SK-N-SH (cell line): ENCODE data around the gene OR7G3. TPM values are rescaled to one million over a fixed set of nuclear protein-coding genes. Genes with fewer than 3 reads are reported as not detected.
A peak's percentile ranks its signal among the peaks of the same experiment; 100 is the strongest.

ENCODE experiments used
- CTCF ChIA-PET: fragments of 300-600, 350-600 bp; formaldehyde crosslinking; extraction: SDS; loops from one replicate; lab custom pipeline; 2021; lab: Yijun Ruan, JAX
- POLR2A ChIA-PET: fragments of 350-600 bp; sonication (Branson Sonifier 250); formaldehyde crosslinking; extraction: SDS; loops from one replicate; lab custom pipeline; 2020; ENCODE audit warnings: antibody characterized with exemption, inconsistent platforms; lab: Yijun Ruan, JAX
- DNase-seq: peaks from one replicate; pipeline ENCODE4 v3.0.0; 2012
- H2AFZ ChIP-seq: fragments of 200-600 bp; sonication (generic); 2 replicates; pipeline ENCODE4 v1.8.1; 2016; ENCODE audit warnings: antibody characterized with exemption, mild to moderate bottlenecking, low read depth
- H3F3A ChIP-seq: fragments of 200-600 bp; sonication (generic); replicated peaks from 2 replicates; pipeline ENCODE3; 2016; ENCODE audit warnings: antibody characterized with exemption, mild to moderate bottlenecking; ENCODE audit not compliant: insufficient read depth
- H3K27ac ChIP-seq, 2 experiments: fragments of 200-500 bp in 1 of 2; fragments of 200-600 bp in 1 of 2; sonication (Bioruptor generic) in 1 of 2; sonication (generic), shearing (Covaris generic) in 1 of 2; 2 replicates each; pipeline versions ENCODE4 v1.5.1 to v1.6.1; 2014 to 2016; ENCODE audit warnings: low read depth in 2 of 2, inconsistent platforms in 1 of 2, low read length in 1 of 2, mild to moderate bottlenecking in 1 of 2, mixed read lengths in 1 of 2
- H3K27me3 ChIP-seq: fragments of 200-600 bp; sonication (generic), shearing (Covaris generic); 2 replicates; pipeline ENCODE4 v1.6.1; 2016; ENCODE audit warnings: mixed run types; ENCODE audit not compliant: insufficient read depth
- H3K36me3 ChIP-seq, 2 experiments: fragments of 200-500 bp in 1 of 2; fragments of 200-600 bp in 1 of 2; sonication (Bioruptor generic) in 1 of 2; sonication (generic) in 1 of 2; replicated peaks in 1 of 2; 2 replicates each; pipeline versions ENCODE3 to v1.5.1; 2014 to 2016; ENCODE audit warnings: low read length in 1 of 2, mild to moderate bottlenecking in 1 of 2; ENCODE audit not compliant: insufficient read depth in 2 of 2, control insufficient read depth in 1 of 2
- H3K4me1 ChIP-seq, 2 experiments: fragments of 200-500 bp in 1 of 2; fragments of 200-600 bp in 1 of 2; sonication (Bioruptor generic) in 1 of 2; sonication (generic), shearing (Covaris generic) in 1 of 2; 2 replicates each; pipeline versions ENCODE4 v1.5.1 to v1.6.1; 2014 to 2016; ENCODE audit warnings: low read depth in 1 of 2, low read length in 1 of 2, mixed run types in 1 of 2; ENCODE audit not compliant: insufficient read depth in 2 of 2, control insufficient read depth in 1 of 2
- H3K4me2 ChIP-seq: fragments of 200-600 bp; sonication (generic), shearing (Covaris generic); 2 replicates; pipeline ENCODE4 v1.6.1; 2017; ENCODE audit warnings: mixed run types
- H3K4me3 ChIP-seq, 2 experiments: fragments of 200-500 bp in 1 of 2; fragments of 200-600 bp in 1 of 2; sonication (Bioruptor generic) in 1 of 2; sonication (generic), shearing (Covaris generic) in 1 of 2; 2 replicates each; pipeline versions ENCODE4 v1.5.1 to v1.8.1; 2014 to 2016; ENCODE audit warnings: low read depth in 2 of 2, inconsistent platforms in 1 of 2, low read length in 1 of 2, mild to moderate bottlenecking in 1 of 2, mixed read lengths in 1 of 2, moderate library complexity in 1 of 2
- H3K79me2 ChIP-seq: fragments of 200-600 bp; sonication (generic); 2 replicates; pipeline ENCODE4 v1.8.1; 2017; ENCODE audit warnings: mild to moderate bottlenecking; ENCODE audit not compliant: insufficient read depth
- H3K9ac ChIP-seq: fragments of 200-600 bp; sonication (generic); 2 replicates; pipeline ENCODE4 v1.6.1; 2017; ENCODE audit warnings: mixed run types
- H3K9me2 ChIP-seq: fragments of 200-600 bp; sonication (generic); 2 replicates; pipeline ENCODE4 v1.6.1; 2017; ENCODE audit warnings: mixed run types
- H3K9me3 ChIP-seq: fragments of 200-600 bp; sonication (generic); 2 replicates; pipeline ENCODE4 v1.6.1; 2017; ENCODE audit warnings: mixed run types, mild to moderate bottlenecking, moderate library complexity
- H4K20me1 ChIP-seq: fragments of 200-600 bp; sonication (generic); 2 replicates; pipeline ENCODE4 v1.6.1; 2017; ENCODE audit warnings: mild to moderate bottlenecking, mixed run types; ENCODE audit not compliant: insufficient read depth
- CHD2 ChIP-seq: fragments of 150-350 bp; IDR thresholded peaks from 2 replicates; pipeline ENCODE4 v1.6.1; 2018; ENCODE audit warnings: low read length; ENCODE audit not compliant: partially characterized antibody
- ELF1 ChIP-seq: IDR thresholded peaks from 2 replicates; pipeline ENCODE4 v1.4.0; 2012
- EP300 ChIP-seq, 2 experiments: IDR thresholded peaks; 2 replicates each; pipeline versions ENCODE4 v1.4.0 to v1.6.1; 2012; ENCODE audit warnings: borderline replicate concordance in 1 of 2, low read depth in 1 of 2, low read length in 1 of 2
- EZH2phosphoT487 ChIP-seq: fragments of 200-600 bp; sonication (generic); IDR thresholded peaks from 2 replicates; pipeline ENCODE4 v1.6.1; 2017; ENCODE audit warnings: low read depth, mixed run types, mild to moderate bottlenecking, antibody characterized with exemption, moderate library complexity, borderline replicate concordance
- FOSL2 ChIP-seq: IDR thresholded peaks from 2 replicates; pipeline ENCODE4 v1.4.0; 2012; ENCODE audit warnings: low read depth, mild to moderate bottlenecking, moderate library complexity, borderline replicate concordance
- FOXJ3 ChIP-seq: sonication (generic); formaldehyde crosslinking; IDR thresholded peaks from 2 replicates; pipeline ENCODE4 v1.5.1; 2020; ENCODE audit warnings: mild to moderate bottlenecking, missing genetic modification reagents
- GABPA ChIP-seq: IDR thresholded peaks from 2 replicates; pipeline ENCODE4 v1.4.0; 2012; ENCODE audit warnings: low read depth, mild to moderate bottlenecking
- GATA2 ChIP-seq: sonication (generic); formaldehyde crosslinking; IDR thresholded peaks from 2 replicates; pipeline ENCODE4 v1.5.0; 2020; ENCODE audit warnings: mild to moderate bottlenecking, missing genetic modification reagents
- MAX ChIP-seq: IDR thresholded peaks from 2 replicates; pipeline ENCODE4 v1.4.0; 2012; ENCODE audit warnings: low read depth
- MEF2A ChIP-seq: IDR thresholded peaks from 2 replicates; pipeline ENCODE4 v1.4.0; 2012; ENCODE audit warnings: low read depth, borderline replicate concordance
- NFIC ChIP-seq: IDR thresholded peaks from 2 replicates; pipeline ENCODE4 v1.4.0; 2012; ENCODE audit warnings: borderline replicate concordance
- PBX3 ChIP-seq: IDR thresholded peaks from 2 replicates; pipeline ENCODE4; 2012
- POLR2AphosphoS5 ChIP-seq: IDR thresholded peaks from 2 replicates; pipeline ENCODE4 v1.6.1; 2012; ENCODE audit warnings: low read depth, low read length
- RCOR1 ChIP-seq: fragments of 150-350 bp; IDR thresholded peaks from 2 replicates; pipeline ENCODE4 v1.6.1; 2017; ENCODE audit warnings: antibody characterized with exemption, low read length
- RFX5 ChIP-seq: IDR thresholded peaks from 2 replicates; pipeline ENCODE4 v1.6.1; 2012; ENCODE audit warnings: mild to moderate bottlenecking, improper control_type of control experiment, low read length
- RXRA ChIP-seq: IDR thresholded peaks from 2 replicates; pipeline ENCODE4 v1.4.0; 2012; ENCODE audit warnings: low read depth, mild to moderate bottlenecking, borderline replicate concordance
- SIN3A ChIP-seq: IDR thresholded peaks from 2 replicates; pipeline ENCODE4 v1.6.1; 2012; ENCODE audit warnings: low read depth, mild to moderate bottlenecking, low read length, moderate library complexity, borderline replicate concordance
- SMC3 ChIP-seq: IDR thresholded peaks from 2 replicates; pipeline ENCODE4 v1.6.1; 2012; ENCODE audit warnings: low read depth, low read length, improper control_type of control experiment
- TCF12 ChIP-seq: IDR thresholded peaks from 2 replicates; pipeline ENCODE4 v1.4.0; 2012
- TEAD4 ChIP-seq: IDR thresholded peaks from 2 replicates; pipeline ENCODE4 v1.4.0; 2012; ENCODE audit warnings: mild to moderate bottlenecking, borderline replicate concordance; ENCODE audit not compliant: insufficient read depth
- USF1 ChIP-seq: IDR thresholded peaks from 2 replicates; pipeline ENCODE4 v1.4.0; 2012; ENCODE audit warnings: low read depth, borderline replicate concordance
- ZBTB33 ChIP-seq: IDR thresholded peaks from 2 replicates; pipeline ENCODE4 v1.4.0; 2012; ENCODE audit warnings: low read depth, borderline replicate concordance
- WGBS: methylation state at CpG from one replicate; pipeline ENCODE4 v1.1.6; 2017; ENCODE audit warnings: low lambda C conversion rate; 5-methylcytosine and 5-hydroxymethylcytosine counted together
- polyA plus RNA-seq, 3 experiments: library from polyadenylated mRNA; depleted of rRNA; stranded (reverse); fragments of >200 nt; gene quantifications; 2 replicates each; pipeline ENCODE4 v1.2.3, GENCODE V29; 2012

Gene OR7G3
- polyA plus RNA-seq, 1 of the 3 experiments (the other 2 are of a cell fraction), result not detected

GRCh38 chr19:9144920-9145319 lies 18.2 kb upstream of the OR7G3 start:
- Histone ChIP-seq H3K4me2 (no peak overlapping the region), H3K4me3 (no peak overlapping the region), H4K20me1 (peaks cover 16% of the 10 kb centered on the region; the same call in 1 of the 2 replicates), H3K27ac (no peak overlapping the region), H3K9ac (no peak overlapping the region), H3K9me2 (no peaks in the 10 kb centered on the region), H3F3A (peaks cover 19% of the 10 kb centered on the region), H3K9me3 (peaks cover 33% of the 10 kb centered on the region), H3K79me2 (peaks cover 97% of the 10 kb centered on the region), H3K4me1 (no peaks in the 10 kb centered on the region; a peak in 1 of 4 replicates), H3K27me3 (no peaks in the 10 kb centered on the region), H3K36me3 (peaks cover 0 to 68% of the 10 kb centered on the region in 2 experiments), H2AFZ (no peak overlapping the region)
- no peak for DNase-seq
- no peak for TF ChIP-seq GATA2 (CRISPR knock-in tag)
- WGBS, result 100% methylated on average over 5 of the region's 5 CpGs
- ChIA-PET CTCF (interaction anchor here (1.1 kb wide), 1 partner anchor 61 kb away, joined by 3 read pairs; no protein-coding TSS in a partner anchor), POLR2A (no interaction called here)

- Histone ChIP-seq H3K27me3 (peaks cover 2% of the 10 kb centered on the region; the same call in 1 of the 2 replicates), H3K4me3 (peak within 1 kb of the TSS; percentile 84 to 94), H3K4me2 (peak within 1 kb of the TSS; percentile 72), H3K36me3 (peaks cover 0 to 33% of the 10 kb centered on the region in 2 experiments), H3K79me2 (peaks cover 51% of the 10 kb centered on the region), H3K4me1 (no peaks in the 10 kb centered on the region; a peak in 2 of 4 replicates), H3K9ac (peak within 1 kb of the TSS; percentile 97), H3K9me3 (peaks cover 29% of the 10 kb centered on the region), H3F3A (peaks cover 19% of the 10 kb centered on the region), H3K27ac (peak within 1 kb of the TSS; percentile 66 to 75), H3K9me2 (no peaks in the 10 kb centered on the region), H2AFZ (peak within 1 kb of the TSS; percentile 99), H4K20me1 (peaks cover 6% of the 10 kb centered on the region; the same call in 1 of the 2 replicates)
- peak; percentile 83 for DNase-seq
- WGBS, result 2% methylated on average over 32 of the region's 43 CpGs
- ChIA-PET POLR2A (no interaction called here), CTCF (interaction anchor here (1.0 kb wide), 1 partner anchor 19 kb away, joined by 3 read pairs; no protein-coding TSS in a partner anchor)
- no peak for TF ChIP-seq RCOR1
- TF ChIP-seq MEF2A, result no peak
- no peak for TF ChIP-seq SMC3
- no peak for TF ChIP-seq RXRA
- TF ChIP-seq CHD2, result peak; percentile 100
- TF ChIP-seq EP300 (IDR thresholded peaks at IDR 0.05; ENCODE audit: borderline replicate concordance in 1 of 2, low read depth in 1 of 2, low read length in 1 of 2), result no peak
- peak; percentile 93 for TF ChIP-seq POLR2AphosphoS5
- no peak for TF ChIP-seq NFIC
- TF ChIP-seq FOXJ3 (CRISPR knock-in tag), result no peak
- TF ChIP-seq TEAD4, result no peak
- TF ChIP-seq ZBTB33, result peak; percentile 99
- TF ChIP-seq TCF12, result no peak
- no peak for TF ChIP-seq EZH2phosphoT487
- peak; percentile 55; the same call in 1 of the 2 replicates for TF ChIP-seq SIN3A
- no peak for TF ChIP-seq GATA2 (CRISPR knock-in tag)
- peak; percentile 15; the same call in 1 of the 2 replicates for TF ChIP-seq PBX3
- TF ChIP-seq USF1, result no peak; the same call in 1 of the 2 replicates
- no peak for TF ChIP-seq RFX5
- TF ChIP-seq ELF1, result peak; percentile 100
- peak; percentile 85 for TF ChIP-seq MAX
- TF ChIP-seq GABPA, result peak; percentile 79
- TF ChIP-seq FOSL2, result no peak
These were observed 13.6 kb upstream of the OR7G3 start, which contains the start of gene ZNF317 for GRCh38 chr19:9140159-9140874. Gene ZNF317 (plus strand): TSS chr19:9140397. CDS start chr19:9156017, 15,620 bp downstream.
